ENCODE data around the gene CNOT11. TPM values are rescaled to one million over a fixed set of nuclear protein-coding genes. Genes with fewer than 3 reads are reported as not detected.

The CNOT11 gene
- total and polyA plus RNA-seq, 2 of the 13 experiments (the other 11 are each of a cell fraction or from before 2014, with no cell fraction given), result 114 to 209 TPM

GRCh38 chr2:101238930-101239759 lies 13.5 kb upstream of the CNOT11 start (continued):
- TF ChIP-seq TBL1XR1 (IDR thresholded peaks at IDR 0.05; ENCODE audit: borderline replicate concordance, low read length, partially characterized antibody) (no peak), NFE2L1 (CRISPR knock-in tag; IDR thresholded peaks at IDR 0.05; ENCODE audit: borderline replicate concordance) (no peak), KLF12 (CRISPR knock-in tag; IDR thresholded peaks at IDR 0.05; ENCODE audit: borderline replicate concordance) (no peak), ZSCAN20 (CRISPR knock-in tag; IDR thresholded peaks at IDR 0.05; ENCODE audit: borderline replicate concordance) (no peak), SNAI1 (CRISPR knock-in tag; IDR thresholded peaks at IDR 0.05; ENCODE audit: borderline replicate concordance) (no peak; the same call in 1 of the 2 replicates), TBP (CRISPR knock-in tag; IDR thresholded peaks at IDR 0.05) (no peak), EED (CRISPR knock-in tag; IDR thresholded peaks at IDR 0.05) (no peak), ZMYM3 (CRISPR knock-in tag; IDR thresholded peaks at IDR 0.05) (peak; percentile 56; the same call in 1 of the 2 replicates), HOXA3 (CRISPR knock-in tag; IDR thresholded peaks at IDR 0.05) (peak; percentile 67; the same call in 1 of the 2 replicates), ZNF138 (CRISPR knock-in tag; IDR thresholded peaks at IDR 0.05; ENCODE audit: low read depth) (no peak), ZFP41 (CRISPR knock-in tag; IDR thresholded peaks at IDR 0.05; ENCODE audit: borderline replicate concordance) (no peak), ZNF776 (CRISPR knock-in tag; IDR thresholded peaks at IDR 0.05) (no peak), ZNF652 (CRISPR knock-in tag; IDR thresholded peaks at IDR 0.05; ENCODE audit: borderline replicate concordance, low read depth) (peak; percentile 89), ZNF629 (CRISPR knock-in tag; conservative IDR thresholded peaks at IDR 0.05) (no peak), ZNF292 (CRISPR knock-in tag; IDR thresholded peaks at IDR 0.05; ENCODE audit: borderline replicate concordance, low read depth) (peak; percentile 71; the same call in 1 of the 2 replicates), PHF5A (CRISPR knock-in tag; IDR thresholded peaks at IDR 0.05; ENCODE audit: low read depth, unreplicated experiment) (no peak), ZNF143 (CRISPR knock-in tag; IDR thresholded peaks at IDR 0.05) (peak; percentile 61), POLR2A (IDR thresholded peaks at IDR 0.05; ENCODE audit: insufficient read depth in 1 of 2, low read depth in 2 of 2, low read length in 2 of 2) (peak; percentile 57 to 77), ERF (CRISPR knock-in tag; IDR thresholded peaks at IDR 0.05) (peak; percentile 74), DPF2 (CRISPR knock-in tag; IDR thresholded peaks at IDR 0.05; ENCODE audit: borderline replicate concordance, low read depth) (peak; percentile 64; the same call in 1 of the 2 replicates), ZNF30 (CRISPR knock-in tag; IDR thresholded peaks at IDR 0.05) (no peak), NCOA5 (CRISPR knock-in tag; IDR thresholded peaks at IDR 0.05) (no peak), ZNF205 (CRISPR knock-in tag; IDR thresholded peaks at IDR 0.05) (peak; percentile 73; the same call in 1 of the 2 replicates)
- TF ChIP-seq, protein P1, sequence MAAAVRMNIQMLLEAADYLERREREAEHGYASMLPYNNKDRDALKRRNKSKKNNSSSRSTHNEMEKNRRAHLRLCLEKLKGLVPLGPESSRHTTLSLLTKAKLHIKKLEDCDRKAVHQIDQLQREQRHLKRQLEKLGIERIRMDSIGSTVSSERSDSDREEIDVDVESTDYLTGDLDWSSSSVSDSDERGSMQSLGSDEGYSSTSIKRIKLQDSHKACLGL (CRISPR knock-in tag; IDR thresholded peaks at IDR 0.05), result no peak
- TF ChIP-seq, protein P2, sequence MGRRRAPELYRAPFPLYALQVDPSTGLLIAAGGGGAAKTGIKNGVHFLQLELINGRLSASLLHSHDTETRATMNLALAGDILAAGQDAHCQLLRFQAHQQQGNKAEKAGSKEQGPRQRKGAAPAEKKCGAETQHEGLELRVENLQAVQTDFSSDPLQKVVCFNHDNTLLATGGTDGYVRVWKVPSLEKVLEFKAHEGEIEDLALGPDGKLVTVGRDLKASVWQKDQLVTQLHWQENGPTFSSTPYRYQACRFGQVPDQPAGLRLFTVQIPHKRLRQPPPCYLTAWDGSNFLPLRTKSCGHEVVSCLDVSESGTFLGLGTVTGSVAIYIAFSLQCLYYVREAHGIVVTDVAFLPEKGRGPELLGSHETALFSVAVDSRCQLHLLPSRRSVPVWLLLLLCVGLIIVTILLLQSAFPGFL (CRISPR knock-in tag; IDR thresholded peaks at IDR 0.05), result no peak
- TF ChIP-seq, protein P3, sequence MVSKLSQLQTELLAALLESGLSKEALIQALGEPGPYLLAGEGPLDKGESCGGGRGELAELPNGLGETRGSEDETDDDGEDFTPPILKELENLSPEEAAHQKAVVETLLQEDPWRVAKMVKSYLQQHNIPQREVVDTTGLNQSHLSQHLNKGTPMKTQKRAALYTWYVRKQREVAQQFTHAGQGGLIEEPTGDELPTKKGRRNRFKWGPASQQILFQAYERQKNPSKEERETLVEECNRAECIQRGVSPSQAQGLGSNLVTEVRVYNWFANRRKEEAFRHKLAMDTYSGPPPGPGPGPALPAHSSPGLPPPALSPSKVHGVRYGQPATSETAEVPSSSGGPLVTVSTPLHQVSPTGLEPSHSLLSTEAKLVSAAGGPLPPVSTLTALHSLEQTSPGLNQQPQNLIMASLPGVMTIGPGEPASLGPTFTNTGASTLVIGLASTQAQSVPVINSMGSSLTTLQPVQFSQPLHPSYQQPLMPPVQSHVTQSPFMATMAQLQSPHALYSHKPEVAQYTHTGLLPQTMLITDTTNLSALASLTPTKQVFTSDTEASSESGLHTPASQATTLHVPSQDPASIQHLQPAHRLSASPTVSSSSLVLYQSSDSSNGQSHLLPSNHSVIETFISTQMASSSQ (IDR thresholded peaks at IDR 0.05; ENCODE audit: low read depth), result peak; percentile 98
- TF ChIP-seq, protein P3 (CRISPR knock-in tag; IDR thresholded peaks at IDR 0.05; ENCODE audit: borderline replicate concordance), result peak; percentile 99

All from HepG2 (cell line).